ENCODE results near the gene ABCC6. TPM values are rescaled to one million over a fixed set of nuclear protein-coding genes. Genes with fewer than 3 reads are reported as not detected.

Gene ABCC6
- total and polyA plus RNA-seq, 2 of the 13 experiments (the other 11 are each of a cell fraction or from before 2014, with no cell fraction given): 82.4 to 105 TPM

GRCh38 chr16:16150117-16150877 lies 73.0 kb downstream of the ABCC6 start (continued):
- TF ChIP-seq IRF1 (CRISPR knock-in tag; IDR thresholded peaks at IDR 0.05; ENCODE audit: low read depth): no peak; the same call in 1 of the 2 replicates
- TF ChIP-seq ZMAT5 (CRISPR knock-in tag; IDR thresholded peaks at IDR 0.05; ENCODE audit: borderline replicate concordance, low read depth): no peak
- no peak; the same call in 1 of the 2 replicates for TF ChIP-seq ATF2 (CRISPR knock-in tag; IDR thresholded peaks at IDR 0.05)
- no peak for TF ChIP-seq ZNF790 (CRISPR knock-in tag; IDR thresholded peaks at IDR 0.05; ENCODE audit: borderline replicate concordance)
- no peak for TF ChIP-seq ZNF768 (CRISPR knock-in tag; IDR thresholded peaks at IDR 0.05)
- TF ChIP-seq CCDC6 (CRISPR knock-in tag; IDR thresholded peaks at IDR 0.05): no peak
- TF ChIP-seq ZNF672 (CRISPR knock-in tag; IDR thresholded peaks at IDR 0.05): no peak
- no peak; the same call in none of the 2 replicates for TF ChIP-seq SP2 (CRISPR knock-in tag; IDR thresholded peaks at IDR 0.05)
- TF ChIP-seq FOXK2 (IDR thresholded peaks at IDR 0.05): no peak
- no peak for TF ChIP-seq ZNF563 (CRISPR knock-in tag; IDR thresholded peaks at IDR 0.05)
- no peak for TF ChIP-seq PAXIP1 (CRISPR knock-in tag; conservative IDR thresholded peaks at IDR 0.05)
- TF ChIP-seq ZNF432 (CRISPR knock-in tag; IDR thresholded peaks at IDR 0.05; ENCODE audit: borderline replicate concordance): no peak
- no peak for TF ChIP-seq KLF16 (CRISPR knock-in tag; IDR thresholded peaks at IDR 0.05)
- no peak; the same call in 1 of the 2 replicates for TF ChIP-seq ZNF740 (CRISPR knock-in tag; IDR thresholded peaks at IDR 0.05)
- no peak for TF ChIP-seq PITX1 (CRISPR knock-in tag; IDR thresholded peaks at IDR 0.05)
- no peak for TF ChIP-seq ZUFSP (CRISPR knock-in tag; IDR thresholded peaks at IDR 0.05; ENCODE audit: borderline replicate concordance)
- no peak for TF ChIP-seq POLR2AphosphoS5 (IDR thresholded peaks at IDR 0.05; ENCODE audit: low read depth, low read length)
- no peak for TF ChIP-seq MBNL3 (CRISPR knock-in tag; conservative IDR thresholded peaks at IDR 0.05)
- TF ChIP-seq CBX5 (CRISPR knock-in tag; IDR thresholded peaks at IDR 0.05; ENCODE audit: borderline replicate concordance): no peak
- TF ChIP-seq THAP8 (CRISPR knock-in tag; IDR thresholded peaks at IDR 0.05; ENCODE audit: borderline replicate concordance): no peak
- no peak for TF ChIP-seq SKI (IDR thresholded peaks at IDR 0.05; ENCODE audit: partially characterized antibody)

All from HepG2 (cell line).